CD14-positive monocyte (primary cell): ENCODE measurements around the gene ACAA1. TPM values are rescaled to one million over a fixed set of nuclear protein-coding genes. Genes with fewer than 3 reads are reported as not detected.
A peak's percentile ranks its signal among the peaks of the same experiment; 100 is the strongest.

ENCODE experiments used
- DNase-seq, 3 donors: peaks; one replicate each; pipeline ENCODE4 v3.0.0-alpha.2; 2011 to 2022
- H2AFZ ChIP-seq: 2 replicates; pipeline ENCODE4 v1.6.0; 2012; ENCODE audit warnings: mild to moderate bottlenecking, low read depth, low read length, inconsistent platforms; ENCODE audit not compliant: insufficient read depth, poor library complexity, severe bottlenecking
- H3K27ac ChIP-seq, 2 donors: 1 replicate in 1 of 2; 2 replicates in 1 of 2; pipeline ENCODE4 v1.5.1; 2012 to 2013; ENCODE audit warnings: low read length in 2 of 2, control low read depth in 1 of 2, inconsistent platforms in 1 of 2, low read depth in 1 of 2, mild to moderate bottlenecking in 1 of 2
- H3K27me3 ChIP-seq, 2 donors: one replicate each; pipeline versions ENCODE4 v1.6.0 to v1.6.1; 2011 to 2013; ENCODE audit warnings: low read length in 2 of 2; ENCODE audit not compliant: control insufficient read depth in 2 of 2, insufficient read depth in 2 of 2
- H3K36me3 ChIP-seq, 2 donors: replicated peaks in 1 of 2; 1 replicate in 1 of 2; 2 replicates in 1 of 2; pipeline versions ENCODE4 v1.5.1 to v1.6.1; 2012 to 2013; ENCODE audit warnings: low read length in 2 of 2, control low read depth in 1 of 2, inconsistent platforms in 1 of 2, mild to moderate bottlenecking in 1 of 2; ENCODE audit not compliant: insufficient read depth in 2 of 2, control insufficient read depth in 1 of 2
- H3K4me1 ChIP-seq, 2 donors: 1 replicate in 1 of 2; 2 replicates in 1 of 2; pipeline versions ENCODE4 v1.5.1 to v1.6.1; 2012 to 2013; ENCODE audit warnings: low read length in 2 of 2, control low read depth in 1 of 2, inconsistent platforms in 1 of 2, mild to moderate bottlenecking in 1 of 2, moderate library complexity in 1 of 2; ENCODE audit not compliant: insufficient read depth in 2 of 2, control insufficient read depth in 1 of 2
- H3K4me2 ChIP-seq: replicated peaks from 2 replicates; pipeline ENCODE3; 2012; ENCODE audit warnings: low read length, moderate library complexity, mild to moderate bottlenecking; ENCODE audit not compliant: poor library complexity, severe bottlenecking; ENCODE audit errors: extremely low read depth
- H3K4me3 ChIP-seq, 3 experiments: fragments of 200-600 bp in 1 of 3; sonication (generic) in 1 of 3; replicated peaks in 1 of 3; 1 replicate in 2 of 3; 2 replicates in 1 of 3; pipeline ENCODE4 v1.5.1; 2011 to 2013; ENCODE audit warnings: low read length in 3 of 3, mild to moderate bottlenecking in 3 of 3, control low read depth in 2 of 3, low read depth in 2 of 3, inconsistent platforms in 1 of 3, moderate library complexity in 1 of 3
- H3K79me2 ChIP-seq: 2 replicates; pipeline ENCODE4 v1.6.0; 2012; ENCODE audit warnings: mild to moderate bottlenecking, control low read depth, inconsistent platforms, low read length, moderate library complexity; ENCODE audit not compliant: insufficient read depth
- H3K9ac ChIP-seq: 2 replicates; pipeline ENCODE4 v1.6.0; 2017; ENCODE audit warnings: low read length, mild to moderate bottlenecking; ENCODE audit not compliant: insufficient read depth, poor library complexity, severe bottlenecking
- H3K9me3 ChIP-seq, 2 donors: replicated peaks in 1 of 2; 1 replicate in 1 of 2; 2 replicates in 1 of 2; pipeline versions ENCODE4 v1.5.1 to v1.6.1; 2012 to 2013; ENCODE audit warnings: low read length in 2 of 2, control low read depth in 1 of 2; ENCODE audit not compliant: control insufficient read depth in 1 of 2, insufficient read depth in 1 of 2
- H4K20me1 ChIP-seq: 2 replicates; pipeline ENCODE4 v1.6.0; 2012; ENCODE audit warnings: mild to moderate bottlenecking, low read length, control low read depth, moderate library complexity; ENCODE audit not compliant: insufficient read depth
- H3K27ac Mint-ChIP-seq, 7 donors: one replicate each; pipeline ENCODE4 v1.8.0; 2020; ENCODE audit warnings: mild to moderate bottlenecking in 7 of 7, mixed read lengths in 7 of 7, moderate library complexity in 6 of 7, inconsistent platforms in 2 of 7
- H3K27me3 Mint-ChIP-seq, 3 donors: one replicate each; pipeline ENCODE4 v1.8.0; 2021 to 2022; ENCODE audit warnings: low read depth in 3 of 3, mild to moderate bottlenecking in 3 of 3, mixed read lengths in 3 of 3, moderate library complexity in 3 of 3, inconsistent platforms in 1 of 3
- H3K36me3 Mint-ChIP-seq, 2 donors: one replicate each; pipeline ENCODE4 v1.8.0; 2020; ENCODE audit warnings: mixed read lengths in 2 of 2, inconsistent platforms in 1 of 2, mild to moderate bottlenecking in 1 of 2
- H3K4me1 Mint-ChIP-seq: one replicate; pipeline ENCODE4 v1.8.0; 2020; ENCODE audit warnings: mild to moderate bottlenecking, mixed read lengths
- H3K4me3 Mint-ChIP-seq, 2 donors: one replicate each; pipeline ENCODE4 v1.8.0; 2020; ENCODE audit warnings: mild to moderate bottlenecking in 2 of 2, mixed read lengths in 2 of 2, moderate library complexity in 1 of 2
- H3K9me3 Mint-ChIP-seq, 7 donors: one replicate each; pipeline ENCODE4 v1.8.0; 2020 to 2022; ENCODE audit warnings: mixed read lengths in 7 of 7, mild to moderate bottlenecking in 6 of 7, moderate library complexity in 6 of 7, inconsistent platforms in 2 of 7
- WGBS: methylation state at CpG from one replicate; pipeline ENCODE4 v1.1.5; 2013; ENCODE audit warnings: missing lambda C conversion rate; ENCODE audit not compliant: insufficient coverage; 5-methylcytosine and 5-hydroxymethylcytosine counted together
- intact Hi-C, 2 donors: fragments of 100-400 bp; cut with micrococcal nuclease; formaldehyde crosslinking; loops; one replicate each; pipeline versions ENCODE4 v1.15.0 to v1.15.1; 2023
- polyA plus RNA-seq, 3 donors: library from polyadenylated mRNA; depleted of rRNA in 1 of 3; unstranded in 2 of 3; stranded (reverse) in 1 of 3; fragments of 300-500 nt in 2 of 3; fragments of >200 nt in 1 of 3; fragmentation: Illumina TruSeq in 2 of 3; gene quantifications; 1 replicate in 2 of 3; 2 replicates in 1 of 3; pipeline ENCODE4 v1.2.3, GENCODE V29; 2012 to 2021
- TF ChIP-seq, protein P1 (sequence below): fragments of 200-600 bp; IDR thresholded peaks from one replicate; pipeline ENCODE4 v1.8.0; 2022; ENCODE audit warnings: antibody characterized with exemption, mild to moderate bottlenecking

The ACAA1 gene
- polyA plus RNA-seq, 3 donors: 123 to 268 (median 133) TPM

DNA sequence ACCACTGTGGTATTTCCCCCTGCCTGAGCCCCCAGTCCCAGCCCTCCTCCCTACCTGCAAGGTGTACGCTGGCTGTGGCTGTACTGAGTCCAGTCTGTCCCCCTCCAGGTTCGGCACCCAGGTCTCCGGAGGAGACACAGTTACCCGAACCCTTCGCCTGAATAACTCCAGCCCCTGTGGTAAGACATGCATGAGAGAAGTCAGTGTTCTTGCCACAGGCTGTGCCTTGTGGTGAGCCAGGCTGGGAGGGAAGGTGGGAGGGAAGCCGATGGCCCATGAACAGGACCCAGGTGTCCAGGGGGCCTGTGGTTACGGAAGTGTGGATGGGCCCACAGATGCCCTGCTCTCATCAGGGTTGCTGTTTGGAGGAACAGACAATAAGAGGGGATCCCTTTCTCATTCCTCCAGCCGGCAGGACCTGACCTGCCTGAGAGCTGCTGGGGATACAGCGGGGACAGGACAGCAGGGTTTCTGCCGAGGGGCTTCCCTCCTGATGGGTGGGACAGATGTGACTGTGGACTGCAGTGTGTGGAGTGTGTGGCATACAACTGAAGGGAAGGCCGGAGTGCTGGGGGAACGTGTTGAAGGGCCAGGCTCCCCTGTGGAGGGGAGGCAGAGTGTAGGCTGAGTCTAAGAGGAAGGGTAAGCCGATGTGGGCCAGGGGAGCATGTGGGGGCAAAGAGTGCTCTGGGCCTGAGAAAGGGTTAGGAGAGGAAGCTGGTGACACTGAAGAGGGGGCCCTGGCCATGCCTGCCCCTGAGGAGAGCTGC, 21.9 kb downstream of the ACAA1 start:
- H3K4me1 ChIP-seq: peaks cover 3 to 12% of the 10 kb centered on the region in 2 donors
- Mint-ChIP-seq H3K27ac (peak overlapping the region in 2 of 7 donors; percentile 27 to 64), H3K27me3 (peaks cover 3 to 12% (median 7%) of the 10 kb centered on the region in 3 donors), H3K4me3 (no peak overlapping the region), H3K9me3 (no peaks in the 10 kb centered on the region), H3K36me3 (peaks cover 19 to 26% of the 10 kb centered on the region in 2 donors), H3K4me1 (peaks cover 22% of the 10 kb centered on the region)
- no peaks in the 10 kb centered on the region for H3K79me2 ChIP-seq
- H4K20me1 ChIP-seq: peaks cover 32% of the 10 kb centered on the region
- 88% methylated on average over 11 of the region's 13 CpGs for WGBS
- no peaks in the 10 kb centered on the region for H3K27me3 ChIP-seq
- intact Hi-C loops: loop anchor here (5.0 to 10.0 kb wide), 3 partner anchors 140 to 362 kb away; no protein-coding TSS in a partner anchor
- no peak overlapping the region for H3K4me2 ChIP-seq
- no peak overlapping the region for H3K27ac ChIP-seq
- no peak for DNase-seq
- no peak overlapping the region for H3K4me3 ChIP-seq
- no peaks in the 10 kb centered on the region for H3K9me3 ChIP-seq
- TF ChIP-seq, protein P1, sequence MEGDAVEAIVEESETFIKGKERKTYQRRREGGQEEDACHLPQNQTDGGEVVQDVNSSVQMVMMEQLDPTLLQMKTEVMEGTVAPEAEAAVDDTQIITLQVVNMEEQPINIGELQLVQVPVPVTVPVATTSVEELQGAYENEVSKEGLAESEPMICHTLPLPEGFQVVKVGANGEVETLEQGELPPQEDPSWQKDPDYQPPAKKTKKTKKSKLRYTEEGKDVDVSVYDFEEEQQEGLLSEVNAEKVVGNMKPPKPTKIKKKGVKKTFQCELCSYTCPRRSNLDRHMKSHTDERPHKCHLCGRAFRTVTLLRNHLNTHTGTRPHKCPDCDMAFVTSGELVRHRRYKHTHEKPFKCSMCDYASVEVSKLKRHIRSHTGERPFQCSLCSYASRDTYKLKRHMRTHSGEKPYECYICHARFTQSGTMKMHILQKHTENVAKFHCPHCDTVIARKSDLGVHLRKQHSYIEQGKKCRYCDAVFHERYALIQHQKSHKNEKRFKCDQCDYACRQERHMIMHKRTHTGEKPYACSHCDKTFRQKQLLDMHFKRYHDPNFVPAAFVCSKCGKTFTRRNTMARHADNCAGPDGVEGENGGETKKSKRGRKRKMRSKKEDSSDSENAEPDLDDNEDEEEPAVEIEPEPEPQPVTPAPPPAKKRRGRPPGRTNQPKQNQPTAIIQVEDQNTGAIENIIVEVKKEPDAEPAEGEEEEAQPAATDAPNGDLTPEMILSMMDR: no peak
- peaks cover 4 to 20% of the 10 kb centered on the region in 2 donors for H3K36me3 ChIP-seq
- no peak overlapping the region for H2AFZ ChIP-seq
- H3K9ac ChIP-seq: no peak overlapping the region

DNA sequence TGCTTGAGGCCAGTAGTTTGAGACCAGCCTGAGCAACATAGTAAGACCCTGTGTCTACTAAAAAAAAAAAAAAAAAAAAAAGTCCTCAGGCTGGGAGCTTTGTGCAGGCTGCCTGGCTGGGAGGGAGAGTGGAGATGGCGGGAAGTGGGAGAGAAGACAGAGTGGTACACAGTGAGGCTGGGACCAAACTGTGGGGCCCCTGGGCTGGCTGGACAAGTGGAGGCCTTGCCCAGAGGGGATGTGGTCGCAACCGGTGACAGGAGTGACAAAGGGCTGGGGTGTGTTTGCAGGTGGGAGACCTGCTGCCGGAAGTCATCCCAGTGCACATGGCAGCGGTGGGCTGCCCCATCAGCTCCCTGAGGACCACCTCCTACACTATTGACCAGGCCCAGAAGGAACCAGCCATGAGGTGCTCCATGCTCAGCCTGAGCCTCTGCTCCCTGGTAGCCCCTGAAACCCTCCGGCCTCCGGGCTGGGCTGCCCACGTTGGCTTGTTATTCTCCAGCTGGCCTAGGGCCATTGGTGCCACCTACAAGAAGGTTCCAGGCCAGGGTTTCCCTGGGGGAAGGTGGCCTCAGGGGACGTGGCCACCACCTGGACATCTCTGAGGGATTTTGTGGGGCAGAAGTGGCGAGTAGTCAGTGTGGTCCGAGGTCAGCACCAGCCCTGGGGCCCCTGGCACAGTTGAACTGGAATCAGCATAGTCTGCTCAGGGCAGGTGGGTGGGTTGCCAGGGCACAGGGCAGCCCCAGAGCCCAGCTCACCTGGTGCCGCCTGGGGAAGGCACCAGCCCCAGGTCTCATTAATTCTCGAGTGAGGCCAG, 22.7 kb downstream of the ACAA1 start:
- Mint-ChIP-seq H3K4me3 (no peak overlapping the region), H3K9me3 (no peaks in the 10 kb centered on the region), H3K36me3 (peaks cover 13 to 22% of the 10 kb centered on the region in 2 donors), H3K27me3 (peaks cover 3 to 12% (median 10%) of the 10 kb centered on the region in 3 donors), H3K4me1 (peaks cover 29% of the 10 kb centered on the region), H3K27ac (no peak overlapping the region)
- intact Hi-C loops: loop anchor here in 1 of 2 donors (10.0 kb wide), 1 partner anchor 139 kb away; no protein-coding TSS in a partner anchor
- H3K27ac ChIP-seq: no peak overlapping the region
- H3K4me1 ChIP-seq: peaks cover 8 to 18% of the 10 kb centered on the region in 2 donors
- no peak overlapping the region for H2AFZ ChIP-seq
- 97% methylated on average over 8 of the region's 13 CpGs for WGBS
- peaks cover 0 to 12% of the 10 kb centered on the region in 2 donors for H3K36me3 ChIP-seq
- H3K4me2 ChIP-seq: no peak overlapping the region
- no peaks in the 10 kb centered on the region for H3K27me3 ChIP-seq
- peaks cover 28% of the 10 kb centered on the region for H4K20me1 ChIP-seq
- TF ChIP-seq, protein P1: no peak
- DNase-seq: no peak
- H3K9me3 ChIP-seq: no peaks in the 10 kb centered on the region
- H3K9ac ChIP-seq: no peak overlapping the region
- no peak overlapping the region for H3K4me3 ChIP-seq
- no peaks in the 10 kb centered on the region for H3K79me2 ChIP-seq
